AG04450 (cell line): ENCODE measurements around the gene STK31. TPM values are rescaled to one million over a fixed set of nuclear protein-coding genes. Genes with fewer than 3 reads are reported as not detected.

ENCODE experiments used
- CTCF ChIA-PET: fragments of 300-600, 350-600 bp; formaldehyde crosslinking; extraction: SDS; loops from one replicate; lab custom pipeline; 2022; ENCODE audit warnings: antibody characterized with exemption, inconsistent platforms; lab: Charles Lee
- POLR2A ChIA-PET: fragments of 350-600 bp; formaldehyde crosslinking; extraction: SDS; loops from one replicate; lab custom pipeline; 2021; ENCODE audit warnings: antibody characterized with exemption, inconsistent platforms; lab: Yijun Ruan, JAX
- DNase-seq: peaks from one replicate; pipeline ENCODE4 v3.0.0-alpha.2; 2011; ENCODE audit warnings: low read depth, low spot score
- H3K27ac ChIP-seq: one replicate; pipeline ENCODE4 v1.5.1; 2012; ENCODE audit warnings: low read depth, low read length, control low read depth
- H3K27me3 ChIP-seq: one replicate; pipeline ENCODE4 v1.6.0; 2012; ENCODE audit warnings: low read length; ENCODE audit not compliant: control insufficient read depth, insufficient read depth
- H3K4me3 ChIP-seq: 2 replicates; pipeline ENCODE4 v1.5.1; 2011; ENCODE audit warnings: mild to moderate bottlenecking, low read depth, low read length, control low read depth
- H3K9me3 ChIP-seq: 2 replicates; pipeline ENCODE4 v1.5.1; 2012; ENCODE audit warnings: low read length; ENCODE audit not compliant: control insufficient read depth, insufficient read depth
- polyA plus RNA-seq: library from polyadenylated mRNA; depleted of rRNA; stranded (reverse); fragments of >200 nt; gene quantifications from 2 replicates; pipeline ENCODE4 v1.2.3, GENCODE V29; 2011
- TF ChIP-seq, protein P1 (sequence below): IDR thresholded peaks from 2 replicates; pipeline ENCODE4 v1.5.1; 2011; ENCODE audit warnings: low read depth, low read length, control low read depth, inconsistent platforms

STK31 gene
- polyA plus RNA-seq, 1 experiment: 0.09 TPM

DNA sequence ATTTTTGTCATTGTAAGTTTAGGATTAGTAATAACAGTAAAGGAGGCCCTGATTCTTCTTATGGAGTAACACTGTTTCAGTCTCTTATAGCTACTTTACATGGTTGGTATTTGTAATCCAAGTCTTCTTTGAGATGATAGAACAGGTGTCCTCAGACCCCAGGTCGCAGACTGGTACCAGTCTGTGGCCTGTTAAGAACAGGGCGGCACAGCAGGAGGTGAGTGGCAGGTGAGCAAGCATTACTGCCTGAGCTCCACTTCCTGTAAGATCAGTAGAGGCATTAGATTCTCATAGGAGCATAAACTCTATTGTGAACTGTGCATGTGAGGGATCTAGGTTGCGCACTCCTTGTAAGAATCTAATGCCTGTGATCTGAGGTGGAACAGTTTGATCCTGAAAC lies 77.3 kb downstream of the STK31 start:
- Histone ChIP-seq H3K4me3 (no peak overlapping the region), H3K27ac (no peak overlapping the region), H3K9me3 (no peaks in the 10 kb centered on the region), H3K27me3 (no peaks in the 10 kb centered on the region)
- TF ChIP-seq, protein P1, sequence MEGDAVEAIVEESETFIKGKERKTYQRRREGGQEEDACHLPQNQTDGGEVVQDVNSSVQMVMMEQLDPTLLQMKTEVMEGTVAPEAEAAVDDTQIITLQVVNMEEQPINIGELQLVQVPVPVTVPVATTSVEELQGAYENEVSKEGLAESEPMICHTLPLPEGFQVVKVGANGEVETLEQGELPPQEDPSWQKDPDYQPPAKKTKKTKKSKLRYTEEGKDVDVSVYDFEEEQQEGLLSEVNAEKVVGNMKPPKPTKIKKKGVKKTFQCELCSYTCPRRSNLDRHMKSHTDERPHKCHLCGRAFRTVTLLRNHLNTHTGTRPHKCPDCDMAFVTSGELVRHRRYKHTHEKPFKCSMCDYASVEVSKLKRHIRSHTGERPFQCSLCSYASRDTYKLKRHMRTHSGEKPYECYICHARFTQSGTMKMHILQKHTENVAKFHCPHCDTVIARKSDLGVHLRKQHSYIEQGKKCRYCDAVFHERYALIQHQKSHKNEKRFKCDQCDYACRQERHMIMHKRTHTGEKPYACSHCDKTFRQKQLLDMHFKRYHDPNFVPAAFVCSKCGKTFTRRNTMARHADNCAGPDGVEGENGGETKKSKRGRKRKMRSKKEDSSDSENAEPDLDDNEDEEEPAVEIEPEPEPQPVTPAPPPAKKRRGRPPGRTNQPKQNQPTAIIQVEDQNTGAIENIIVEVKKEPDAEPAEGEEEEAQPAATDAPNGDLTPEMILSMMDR: no peak
- ChIA-PET CTCF (no interaction called here), POLR2A (no interaction called here)
- DNase-seq: no peak

DNA sequence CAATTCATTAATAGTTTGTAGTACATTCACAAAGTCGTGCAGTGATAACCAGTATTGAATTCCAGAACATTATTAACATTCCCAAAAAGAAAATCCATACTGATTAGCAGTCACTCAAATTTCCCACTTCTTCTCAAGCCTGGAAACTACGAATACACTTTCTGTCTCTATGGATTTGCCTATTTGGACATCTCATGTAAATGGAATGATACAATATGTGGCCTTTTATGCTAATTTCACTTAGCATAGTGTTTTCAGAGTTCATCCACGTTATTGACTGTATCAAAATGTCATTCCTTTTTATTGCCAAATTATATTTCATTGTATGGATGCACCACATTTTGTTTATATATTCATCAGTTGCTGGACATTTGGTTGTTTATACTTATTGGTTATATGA lies 78.8 kb downstream of the STK31 start:
- ChIA-PET CTCF (no interaction called here), POLR2A (no interaction called here)
- Histone ChIP-seq H3K27ac (no peak overlapping the region), H3K9me3 (no peaks in the 10 kb centered on the region), H3K27me3 (no peaks in the 10 kb centered on the region), H3K4me3 (no peak overlapping the region)
- TF ChIP-seq, protein P1: no peak
- no peak for DNase-seq

DNA sequence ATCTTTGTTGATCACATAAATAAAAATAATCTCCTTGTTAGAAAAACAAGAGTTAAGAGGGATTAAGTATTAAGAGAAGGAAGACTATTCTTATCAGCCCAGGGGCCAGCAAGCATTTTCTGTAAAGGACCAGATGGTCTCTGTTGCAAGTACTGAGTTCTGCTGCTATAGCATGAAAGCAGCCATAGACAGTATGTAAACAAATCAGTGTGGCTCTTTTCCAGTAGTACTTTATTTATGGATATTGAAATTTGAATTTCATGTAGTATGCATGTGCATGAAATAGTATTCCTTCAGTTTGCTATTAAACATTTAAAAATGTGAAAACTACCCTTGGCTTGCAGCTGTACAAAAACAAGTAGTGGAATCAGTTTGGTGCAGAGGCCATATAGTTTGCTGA lies 81.7 kb downstream of the STK31 start:
- ChIA-PET POLR2A (no interaction called here), CTCF (no interaction called here)
- H3K9me3 ChIP-seq: peaks cover 8% of the 10 kb centered on the region
- no peak overlapping the region for H3K4me3 ChIP-seq
- DNase-seq: no peak
- TF ChIP-seq, protein P1: no peak
- no peaks in the 10 kb centered on the region for H3K27me3 ChIP-seq
- H3K27ac ChIP-seq: no peak overlapping the region

DNA sequence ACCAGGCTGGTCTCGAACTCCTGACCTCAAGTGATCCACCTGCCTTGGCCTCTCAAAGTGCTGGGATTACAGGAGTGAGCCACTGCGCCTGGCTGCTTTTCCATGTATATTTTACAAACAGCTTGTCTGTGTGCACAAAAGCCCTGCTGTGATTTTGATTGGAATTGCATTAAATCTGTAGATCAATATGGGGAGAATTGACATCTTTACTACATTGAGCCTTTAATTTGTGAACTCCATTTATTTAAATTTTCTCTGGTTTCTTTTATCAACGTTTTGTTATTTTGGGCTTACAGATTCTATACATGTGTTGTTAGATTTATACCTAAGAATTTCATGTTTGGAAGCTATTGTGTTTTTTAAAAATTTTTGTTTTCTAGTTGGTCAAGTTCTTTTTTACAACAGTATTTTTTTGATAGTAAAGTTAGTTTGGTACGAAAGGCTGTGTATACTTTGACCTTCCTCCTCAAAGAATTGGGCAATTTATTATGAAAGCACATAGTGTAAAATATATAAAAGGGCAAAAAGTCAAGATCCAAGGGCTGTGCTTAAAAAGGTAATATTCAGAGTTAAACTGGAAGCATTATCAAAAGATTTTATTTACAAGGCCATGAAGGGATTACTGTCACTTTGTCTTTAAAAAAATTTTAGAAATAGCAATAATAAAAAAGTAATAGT lies 92.8 kb downstream of the STK31 start:
- Histone ChIP-seq H3K27ac (no peak overlapping the region), H3K9me3 (no peaks in the 10 kb centered on the region), H3K4me3 (no peak overlapping the region), H3K27me3 (no peaks in the 10 kb centered on the region)
- TF ChIP-seq, protein P1: no peak
- no peak for DNase-seq
- ChIA-PET POLR2A (no interaction called here), CTCF (interaction anchor here (1.2 kb wide), 1 partner anchor 232 kb away, joined by 3 read pairs; no protein-coding TSS in a partner anchor)

DNA sequence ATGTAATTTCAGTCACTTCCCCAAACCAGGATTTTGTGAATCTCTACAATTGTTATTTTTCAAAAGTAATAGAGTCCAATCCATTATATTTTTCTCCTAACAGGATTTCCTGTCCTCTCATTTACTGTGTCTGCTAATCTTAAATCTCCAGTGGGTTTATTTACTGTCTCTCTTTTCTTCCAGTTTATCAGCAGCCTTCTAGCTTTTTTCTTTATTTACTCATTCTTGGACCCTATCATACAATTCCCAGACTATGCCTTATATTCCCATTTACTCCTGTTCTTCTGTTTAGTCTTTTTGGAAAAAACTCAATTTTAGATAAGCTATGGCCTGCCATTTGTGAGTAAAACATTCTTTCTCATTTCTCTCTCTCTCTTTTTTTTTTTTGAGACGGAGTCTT lies 94.7 kb downstream of the STK31 start:
- POLR2A ChIA-PET: interaction anchor here (0.7 kb wide), 1 partner anchor 133 kb away, joined by 4 read pairs; no protein-coding TSS in a partner anchor
- CTCF ChIA-PET: no interaction called here
- TF ChIP-seq, protein P1: no peak

More for the DNA sequence above, 94.7 kb downstream of the STK31 start:
- H3K4me3 ChIP-seq: no peak overlapping the region
- no peak for DNase-seq
- H3K9me3 ChIP-seq: no peaks in the 10 kb centered on the region
- no peaks in the 10 kb centered on the region for H3K27me3 ChIP-seq
- H3K27ac ChIP-seq: no peak overlapping the region
